H1 (cell line): ENCODE measurements around the gene STX10. TPM values are rescaled to one million over a fixed set of nuclear protein-coding genes. Genes with fewer than 3 reads are reported as not detected.
"Not testable (repeated sequence)": the region's sequence is repeated elsewhere in the genome, so short reads cannot be mapped to it uniquely, and the experiment has no call there.

Source experiments
- CTCF ChIA-PET: fragments of 300-600 bp; sonication (Branson Sonifier 250); formaldehyde crosslinking; loops from one replicate; lab custom pipeline; 2021; ENCODE audit not compliant: partially characterized antibody; lab: Charles Lee
- POLR2A ChIA-PET: fragments of 300-600 bp; sonication (Branson Sonifier 250); formaldehyde crosslinking; loops from one replicate; lab custom pipeline; 2021; ENCODE audit warnings: inconsistent platforms; ENCODE audit not compliant: partially characterized antibody; lab: Charles Lee
- DNase-seq, 2 experiments: peaks; one replicate each; pipeline versions ENCODE4 v3.0.0 to v3.0.0-alpha.2; 2010 to 2022; ENCODE audit warnings: low spot score in 2 of 2, low read depth in 1 of 2, mixed read lengths in 1 of 2
- FAIRE-seq: peaks from 2 replicates; lab custom pipeline; 2011; peaks lifted over from hg19 to GRCh38; lab: Jason Lieb, UNC
- H2AFZ ChIP-seq: 2 replicates; pipeline ENCODE4 v1.8.1; 2012; ENCODE audit warnings: low read length, inconsistent platforms
- H2AK5ac ChIP-seq: 2 replicates; pipeline ENCODE4 v1.6.1; 2013; ENCODE audit warnings: low read depth, low read length
- H2BK120ac ChIP-seq: replicated peaks from 2 replicates; pipeline ENCODE3; 2013; ENCODE audit warnings: low read depth, low read length, inconsistent platforms
- H2BK12ac ChIP-seq: 2 replicates; pipeline ENCODE4 v1.6.1; 2013; ENCODE audit warnings: low read depth, low read length
- H2BK15ac ChIP-seq: 2 replicates; pipeline ENCODE4 v1.6.1; 2013; ENCODE audit warnings: low read length
- H2BK20ac ChIP-seq: 2 replicates; pipeline ENCODE4 v1.6.1; 2013; ENCODE audit warnings: low read length
- H2BK5ac ChIP-seq: 2 replicates; pipeline ENCODE4 v1.6.1; 2013; ENCODE audit warnings: low read depth, low read length
- H3K14ac ChIP-seq: 2 replicates; pipeline ENCODE4 v1.6.1; 2013; ENCODE audit warnings: inconsistent platforms; ENCODE audit not compliant: insufficient read length
- H3K18ac ChIP-seq: 2 replicates; pipeline ENCODE4 v1.6.1; 2013; ENCODE audit warnings: low read length; ENCODE audit errors: extremely low read depth
- H3K23ac ChIP-seq: 2 replicates; pipeline ENCODE4 v1.6.1; 2013; ENCODE audit warnings: inconsistent platforms; ENCODE audit not compliant: insufficient read length
- H3K23me2 ChIP-seq: 2 replicates; pipeline ENCODE4 v1.6.1; 2013; ENCODE audit warnings: low read depth, low read length
- H3K27ac ChIP-seq: 2 replicates; pipeline ENCODE4 v1.6.1; 2011; ENCODE audit warnings: low read depth, low read length, inconsistent platforms
- H3K27me3 ChIP-seq, 4 experiments: replicated peaks in 1 of 4; 1 replicate in 1 of 4; 2 replicates in 3 of 4; pipeline versions ENCODE4 v1.6.1 to v1.8.1; 2011 to 2013; ENCODE audit warnings: low read length in 3 of 4, mild to moderate bottlenecking in 3 of 4, inconsistent platforms in 2 of 4, mixed read lengths in 2 of 4, moderate library complexity in 1 of 4; ENCODE audit not compliant: control insufficient read depth in 3 of 4, insufficient read depth in 3 of 4; ENCODE audit errors: extremely low read depth in 1 of 4
- H3K36me3 ChIP-seq, 4 experiments: 2 replicates each; pipeline versions ENCODE4 v1.6.1 to v1.8.1; 2011 to 2013; ENCODE audit warnings: mild to moderate bottlenecking in 4 of 4, low read length in 3 of 4, moderate library complexity in 2 of 4, control low read depth in 1 of 4, inconsistent platforms in 1 of 4; ENCODE audit not compliant: insufficient read depth in 4 of 4, control insufficient read depth in 2 of 4
- H3K4ac ChIP-seq: replicated peaks from 2 replicates; pipeline ENCODE3; 2013; ENCODE audit warnings: low read length, low read depth, mixed read lengths, inconsistent platforms; ENCODE audit not compliant: insufficient read length
- H3K4me1 ChIP-seq, 4 experiments: replicated peaks in 1 of 4; 1 replicate in 1 of 4; 2 replicates in 3 of 4; pipeline versions ENCODE4 v1.6.1 to v1.8.1; 2011 to 2013; ENCODE audit warnings: low read length in 3 of 4, inconsistent platforms in 2 of 4, mixed read lengths in 1 of 4; ENCODE audit not compliant: insufficient read depth in 4 of 4, control insufficient read depth in 3 of 4
- H3K4me2 ChIP-seq, 2 experiments: 2 replicates each; pipeline versions ENCODE4 v1.6.1 to v1.8.1; 2011 to 2013; ENCODE audit warnings: low read depth in 2 of 2, low read length in 2 of 2, control low read depth in 1 of 2, inconsistent platforms in 1 of 2, mild to moderate bottlenecking in 1 of 2; ENCODE audit not compliant: insufficient read depth in 1 of 2
- H3K4me3 ChIP-seq, 4 experiments: fragments of 200-600, 300-600 bp in 1 of 4; sonication (generic), shearing (Covaris generic), sonication (Bioruptor Twin) in 1 of 4; 2 replicates each; pipeline versions ENCODE4 v1.5.1 to v1.8.1; 2011 to 2016; ENCODE audit warnings: low read length in 4 of 4, low read depth in 3 of 4, control low read depth in 2 of 4, inconsistent platforms in 2 of 4, mild to moderate bottlenecking in 2 of 4, mixed read lengths in 1 of 4, moderate library complexity in 1 of 4; ENCODE audit not compliant: insufficient read depth in 2 of 4; ENCODE audit errors: extremely low read depth in 1 of 4
- H3K56ac ChIP-seq: replicated peaks from 2 replicates; pipeline ENCODE3; 2013; ENCODE audit warnings: low read depth, mild to moderate bottlenecking, mixed read lengths, low read length, inconsistent platforms; ENCODE audit not compliant: insufficient read length
- H3K79me1 ChIP-seq: 2 replicates; pipeline ENCODE4 v1.6.1; 2013; ENCODE audit warnings: low read depth, low read length, control low read depth
- H3K79me2 ChIP-seq, 2 experiments: 2 replicates each; pipeline versions ENCODE4 v1.6.1 to v1.8.1; 2012 to 2013; ENCODE audit warnings: low read length in 2 of 2, mild to moderate bottlenecking in 2 of 2, inconsistent platforms in 1 of 2; ENCODE audit not compliant: insufficient read depth in 2 of 2, control insufficient read depth in 1 of 2
- H3K9ac ChIP-seq, 4 experiments: replicated peaks in 1 of 4; 1 replicate in 1 of 4; 2 replicates in 3 of 4; pipeline versions ENCODE4 v1.6.1 to v1.8.1; 2011 to 2013; ENCODE audit warnings: low read depth in 3 of 4, low read length in 3 of 4, control low read depth in 2 of 4, mild to moderate bottlenecking in 2 of 4, moderate library complexity in 2 of 4, inconsistent platforms in 1 of 4; ENCODE audit errors: extremely low read depth in 1 of 4
- H3K9me3 ChIP-seq, 2 experiments: 2 replicates each; pipeline versions ENCODE4 v1.6.1 to v1.8.1; 2012 to 2013; ENCODE audit warnings: mild to moderate bottlenecking in 2 of 2, moderate library complexity in 2 of 2, control low read depth in 1 of 2, inconsistent platforms in 1 of 2, low read depth in 1 of 2, low read length in 1 of 2, mixed read lengths in 1 of 2; ENCODE audit not compliant: insufficient read depth in 2 of 2
- H4K20me1 ChIP-seq, 2 experiments: replicated peaks in 1 of 2; 2 replicates each; pipeline versions ENCODE3 to v1.8.1; 2011 to 2013; ENCODE audit warnings: inconsistent platforms in 2 of 2, low read length in 2 of 2, mild to moderate bottlenecking in 1 of 2; ENCODE audit not compliant: insufficient read depth in 2 of 2, control insufficient read depth in 1 of 2
- H4K5ac ChIP-seq: 2 replicates; pipeline ENCODE4 v1.6.1; 2013; ENCODE audit warnings: low read length, low read depth, mixed read lengths, inconsistent platforms; ENCODE audit not compliant: insufficient read length
- H4K8ac ChIP-seq: 2 replicates; pipeline ENCODE4 v1.8.0; 2013; ENCODE audit warnings: mild to moderate bottlenecking, moderate library complexity, low read length, inconsistent platforms; ENCODE audit not compliant: insufficient read depth; ENCODE audit errors: extremely low read depth
- H4K91ac ChIP-seq: replicated peaks from 2 replicates; pipeline ENCODE3; 2013; ENCODE audit warnings: low read length, mixed read lengths, inconsistent platforms; ENCODE audit not compliant: insufficient read length
- CEBPB ChIP-seq: IDR thresholded peaks from 2 replicates; pipeline ENCODE4 v1.6.1; 2012; ENCODE audit warnings: low read depth, low read length
- FOSL1 ChIP-seq: IDR thresholded peaks from 2 replicates; pipeline ENCODE4 v1.6.1; 2011; ENCODE audit warnings: mild to moderate bottlenecking, low read depth, low read length, moderate library complexity; ENCODE audit not compliant: insufficient read depth
- NRF1 ChIP-seq: IDR thresholded peaks from 2 replicates; pipeline ENCODE4 v1.6.1; 2011; ENCODE audit warnings: mild to moderate bottlenecking, low read depth, low read length, improper control_type of control experiment
- SIRT6 ChIP-seq: IDR thresholded peaks from one replicate; pipeline ENCODE4 v1.7.1; 2012; ENCODE audit warnings: low read length, inconsistent platforms
- WGBS, 2 experiments: shearing (Covaris generic) in 1 of 2; methylation state at CpG; one replicate each; pipeline versions ENCODE4 v1.1.6 to v1.1.7; 2013 to 2015; ENCODE audit warnings: low lambda C conversion rate in 2 of 2, mixed read lengths in 2 of 2, inconsistent platforms in 1 of 2, low coverage in 1 of 2, missing lambda C conversion rate in 1 of 2; ENCODE audit not compliant: insufficient replicate concordance in 2 of 2, insufficient coverage in 1 of 2, insufficient read length in 1 of 2; ENCODE audit errors: extremely low coverage in 1 of 2, missing lambda C conversion rate in 1 of 2; 5-methylcytosine and 5-hydroxymethylcytosine counted together
- polyA plus RNA-seq, 7 experiments: library from polyadenylated mRNA; depleted of rRNA in 3 of 7; stranded (reverse) in 5 of 7; unstranded in 2 of 7; fragments of >200 nt in 5 of 7; fragments of 200-250 nt in 2 of 7; gene quantifications; 1 replicate in 5 of 7; 2 replicates in 1 of 7; 4 replicates in 1 of 7; pipeline versions ENCODE4 v1.2.1 to v1.2.3, GENCODE V29; 2011 to 2013; ENCODE audit warnings: missing spikeins in 2 of 7, mixed read lengths in 2 of 7
- total RNA-seq: library from RNA; stranded (reverse); fragmentation: NEBNext Ultra II Directional; extraction: Animal tissue kit (Norgen Biotek cat#: 25700); gene quantifications from 2 replicates; pipeline ENCODE4 v1.2.1, GENCODE V29; 2021
- TF ChIP-seq, protein P1 (sequence below), 3 experiments: IDR thresholded peaks; 1 replicate in 2 of 3; 2 replicates in 1 of 3; pipeline versions ENCODE4 v1.5.1 to v1.6.1; 2011; ENCODE audit warnings: low read length in 3 of 3, mild to moderate bottlenecking in 3 of 3, inconsistent platforms in 2 of 3, low read depth in 1 of 3, moderate library complexity in 1 of 3; ENCODE audit not compliant: insufficient read depth in 1 of 3; ENCODE audit errors: control extremely low read depth in 1 of 3

Gene STX10
- total and polyA plus RNA-seq, 2 of the 8 experiments (the other 6 are each of a cell fraction or from before 2014, with no cell fraction given), result 53.0 to 80.1 TPM

DNA sequence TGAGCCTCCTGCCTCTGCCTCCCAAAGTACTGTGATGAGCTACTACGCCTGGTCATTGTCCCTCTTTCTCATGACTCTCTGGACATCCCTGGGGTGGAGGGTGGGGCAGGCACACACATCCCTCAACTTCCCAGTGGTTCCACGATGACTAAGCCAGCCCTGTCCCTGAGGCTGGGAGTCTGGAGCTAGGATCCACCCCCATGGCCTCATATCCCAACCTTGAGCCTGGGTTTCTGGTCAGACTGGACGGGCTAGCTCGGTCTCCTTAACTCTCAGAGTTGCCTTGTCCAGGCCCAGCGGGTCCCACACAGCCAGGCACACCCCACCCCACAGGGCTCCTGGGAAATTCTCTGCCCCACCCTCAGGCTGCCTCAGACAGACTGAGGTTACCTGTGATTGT lies 19.6 kb upstream of the STX10 start (continued):
- TF ChIP-seq, protein P1, sequence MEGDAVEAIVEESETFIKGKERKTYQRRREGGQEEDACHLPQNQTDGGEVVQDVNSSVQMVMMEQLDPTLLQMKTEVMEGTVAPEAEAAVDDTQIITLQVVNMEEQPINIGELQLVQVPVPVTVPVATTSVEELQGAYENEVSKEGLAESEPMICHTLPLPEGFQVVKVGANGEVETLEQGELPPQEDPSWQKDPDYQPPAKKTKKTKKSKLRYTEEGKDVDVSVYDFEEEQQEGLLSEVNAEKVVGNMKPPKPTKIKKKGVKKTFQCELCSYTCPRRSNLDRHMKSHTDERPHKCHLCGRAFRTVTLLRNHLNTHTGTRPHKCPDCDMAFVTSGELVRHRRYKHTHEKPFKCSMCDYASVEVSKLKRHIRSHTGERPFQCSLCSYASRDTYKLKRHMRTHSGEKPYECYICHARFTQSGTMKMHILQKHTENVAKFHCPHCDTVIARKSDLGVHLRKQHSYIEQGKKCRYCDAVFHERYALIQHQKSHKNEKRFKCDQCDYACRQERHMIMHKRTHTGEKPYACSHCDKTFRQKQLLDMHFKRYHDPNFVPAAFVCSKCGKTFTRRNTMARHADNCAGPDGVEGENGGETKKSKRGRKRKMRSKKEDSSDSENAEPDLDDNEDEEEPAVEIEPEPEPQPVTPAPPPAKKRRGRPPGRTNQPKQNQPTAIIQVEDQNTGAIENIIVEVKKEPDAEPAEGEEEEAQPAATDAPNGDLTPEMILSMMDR (IDR thresholded peaks at IDR 0.05; ENCODE audit: control extremely low read depth in 1 of 3, insufficient read depth in 1 of 3, low read depth in 1 of 3, low read length in 3 of 3), result no peak
- TF ChIP-seq NRF1 (no peak), FOSL1 (no peak), CEBPB (no peak), SIRT6 (no peak)
- TF ChIP-seq, all 59 proteins: peak for 0

DNA sequence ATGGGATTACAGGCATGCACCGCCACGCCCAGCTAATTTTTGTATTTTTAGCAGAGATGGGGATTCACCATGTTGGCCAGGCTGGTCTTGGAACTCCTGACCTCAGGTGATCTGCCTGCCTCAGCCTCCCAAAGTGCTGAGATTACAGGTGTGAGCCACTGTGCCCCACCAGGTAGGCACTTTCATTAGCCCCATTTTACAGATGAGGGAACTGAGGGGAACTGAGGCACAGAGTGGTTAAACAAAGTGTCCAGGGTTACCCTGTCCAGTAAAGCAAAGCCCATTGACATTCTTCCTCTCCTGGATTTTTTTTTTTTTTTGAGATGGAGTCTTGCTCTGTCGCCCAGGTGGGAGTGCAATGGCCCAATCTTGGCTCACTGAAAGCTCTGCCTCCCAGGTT lies 16.0 kb upstream of the STX10 start:
- H3K4me1 ChIP-seq, result peaks cover 18 to 34% (median 20%) of the 10 kb centered on the region in 4 experiments
- H3K4me2 ChIP-seq, H4K5ac ChIP-seq, H3K14ac ChIP-seq, H2BK12ac ChIP-seq, H3K23ac ChIP-seq, H3K27me3 ChIP-seq, H3K4me3 ChIP-seq, H3K9ac ChIP-seq, H3K36me3 ChIP-seq, H4K20me1 ChIP-seq, H4K8ac ChIP-seq, H2AK5ac ChIP-seq, H3K18ac ChIP-seq, H2AFZ ChIP-seq, H3K79me1 ChIP-seq, H3K9me3 ChIP-seq, DNase-seq, H3K56ac ChIP-seq, H3K27ac ChIP-seq, H3K79me2 ChIP-seq, FAIRE-seq: not testable (repeated sequence)
- H2BK120ac ChIP-seq, result peak overlapping the region; percentile 15
- peaks cover 13% of the 10 kb centered on the region; the same call in 1 of the 2 replicates for H3K23me2 ChIP-seq
- ChIA-PET CTCF (interaction anchor here (0.7 to 1.0 kb wide), 2 partner anchors 21 to 88 kb away, joined by 4 to 5 read pairs; no protein-coding TSS in a partner anchor), POLR2A (interaction anchor here (0.7 to 12.0 kb wide), 8 partner anchors 11 to 674 kb away, joined by 3 to 530 read pairs (median 42); partner anchors contain the start of genes IER2, NACC1, STX10 and TRMT1)
- WGBS, 2 experiments, result 84% methylated on average over 3 of the region's 3 CpGs; no CpG with 5 or more reads in 1 of the 2 experiments
- H2BK15ac ChIP-seq, result peak overlapping the region; percentile 92; the same call in 1 of the 2 replicates
- H3K4ac ChIP-seq, result peak overlapping the region; percentile 95
- peak overlapping the region; percentile 93 for H4K91ac ChIP-seq
- peak overlapping the region; percentile 99; the same call in 1 of the 2 replicates for H2BK5ac ChIP-seq
- H2BK20ac ChIP-seq, result peak overlapping the region; percentile 90; the same call in 1 of the 2 replicates
